Naive thymus-derived CD8-positive, alpha-beta T cell (primary cell): ENCODE data around the gene DIPK2A. TPM values are rescaled to one million over a fixed set of nuclear protein-coding genes. Genes with fewer than 3 reads are reported as not detected.

ENCODE experiments used
- ATAC-seq, 2 donors: fragments of 150-1000 bp; cut with Tn5 transposase in 1 of 2; sonication (Bioruptor Pico), chemical (Tn5 transposase) in 1 of 2; 1 replicate in 1 of 2; 2 replicates in 1 of 2; pipeline ENCODE4 v1.10.0; 2021; ENCODE audit warnings: mild to moderate bottlenecking in 2 of 2, moderate library complexity in 2 of 2
- POLR2A ChIA-PET: fragments of 350-600 bp; sonication (Branson Sonifier 250); formaldehyde crosslinking; loops from one replicate; lab custom pipeline; 2021; ENCODE audit warnings: antibody characterized with exemption; lab: Charles Lee
- DNase-seq, 10 donors: peaks; one replicate each; pipeline versions ENCODE4 v3.0.0 to v3.0.0-alpha.2; 2020 to 2022
- H3K27ac Mint-ChIP-seq, 10 donors: one replicate each; pipeline ENCODE4 v1.8.0; 2020 to 2022; ENCODE audit warnings: mild to moderate bottlenecking in 10 of 10, mixed read lengths in 10 of 10, moderate library complexity in 4 of 10, inconsistent platforms in 1 of 10
- H3K27me3 Mint-ChIP-seq, 5 donors: one replicate each; pipeline ENCODE4 v1.8.0; 2021 to 2022; ENCODE audit warnings: mixed read lengths in 5 of 5
- H3K36me3 Mint-ChIP-seq, 3 donors: one replicate each; pipeline ENCODE4 v1.8.0; 2020 to 2022; ENCODE audit warnings: mixed read lengths in 3 of 3, mild to moderate bottlenecking in 2 of 3, inconsistent platforms in 1 of 3
- H3K4me1 Mint-ChIP-seq, 4 donors: one replicate each; pipeline ENCODE4 v1.8.0; 2021 to 2022; ENCODE audit warnings: mixed read lengths in 4 of 4
- H3K4me3 Mint-ChIP-seq, 10 donors: one replicate each; pipeline ENCODE4 v1.8.0; 2020 to 2022; ENCODE audit warnings: mild to moderate bottlenecking in 10 of 10, mixed read lengths in 10 of 10, moderate library complexity in 6 of 10, inconsistent platforms in 1 of 10
- H3K9me3 Mint-ChIP-seq, 9 donors: one replicate each; pipeline ENCODE4 v1.8.0; 2020 to 2022; ENCODE audit warnings: mixed read lengths in 9 of 9, mild to moderate bottlenecking in 3 of 9, inconsistent platforms in 1 of 9, moderate library complexity in 1 of 9
- polyA plus RNA-seq, 3 donors: library from polyadenylated mRNA; unstranded; fragments of 300-500 nt; fragmentation: Illumina TruSeq; gene quantifications; one replicate each; pipeline ENCODE4 v1.2.3, GENCODE V29; 2021
- total RNA-seq, 8 experiments: library from RNA in 2 of 8; stranded (reverse) in 2 of 8; gene quantifications; one replicate each; pipeline ENCODE4 v1.2.3 and lab custom pipeline; 2021 to 2026

The DIPK2A gene
- total and polyA plus RNA-seq, 5 experiments from 2014 or later: 5.3 to 17.3 (median 7.3) TPM

GRCh38 chr3:143957453-143957852 lies 14.2 kb upstream of the DIPK2A start:
- Mint-ChIP-seq H3K4me3 (no peak overlapping the region), H3K27me3 (peaks cover 1 to 29% (median 5%) of the 10 kb centered on the region in 5 donors), H3K4me1 (peaks cover 0 to 8% (median 2%) of the 10 kb centered on the region in 4 donors), H3K9me3 (peaks cover 3 to 19% (median 14%) of the 10 kb centered on the region in 9 donors), H3K36me3 (peaks cover 0 to 12% (median 9%) of the 10 kb centered on the region in 3 donors), H3K27ac (no peak overlapping the region)
- POLR2A ChIA-PET: interaction anchor here (0.9 kb wide), 1 partner anchor 14 kb away, joined by 3 read pairs; the partner anchor contains the start of gene DIPK2A
- no peak for DNase-seq
- no peak for ATAC-seq

- POLR2A ChIA-PET: interaction anchor here (0.9 kb wide), 1 partner anchor 13 kb away, joined by 3 read pairs; the partner anchor contains the start of gene DIPK2A
- peaks cover 9 to 37% (median 10%) of the 10 kb centered on the region in 5 donors for H3K27me3 Mint-ChIP-seq
- peaks cover 3 to 19% (median 14%) of the 10 kb centered on the region in 9 donors for H3K9me3 Mint-ChIP-seq
Measured at GRCh38 chr3:143958966-143959365, 12.7 kb upstream of the DIPK2A start.

GRCh38 chr3:143961342-143961741 lies 10.3 kb upstream of the DIPK2A start:
- H3K27me3 Mint-ChIP-seq: peaks cover 9 to 37% (median 15%) of the 10 kb centered on the region in 5 donors
- no peak overlapping the region for H3K4me3 Mint-ChIP-seq
- H3K9me3 Mint-ChIP-seq: peaks cover 3 to 19% (median 14%) of the 10 kb centered on the region in 9 donors
- DNase-seq (no peak), ATAC-seq (no peak)
- POLR2A ChIA-PET: no interaction called here
- H3K27ac Mint-ChIP-seq: no peak overlapping the region
- H3K36me3 Mint-ChIP-seq: peaks cover 0 to 12% (median 9%) of the 10 kb centered on the region in 3 donors
- peaks cover 0 to 8% (median 2%) of the 10 kb centered on the region in 4 donors for H3K4me1 Mint-ChIP-seq

More at GRCh38 chr3:143958966-143959365, 12.7 kb upstream of the DIPK2A start:
- Mint-ChIP-seq H3K4me1 (peaks cover 0 to 8% (median 2%) of the 10 kb centered on the region in 4 donors), H3K27ac (no peak overlapping the region), H3K36me3 (peaks cover 0 to 12% (median 9%) of the 10 kb centered on the region in 3 donors), H3K4me3 (no peak overlapping the region)
- DNase-seq: no peak
- ATAC-seq: no peak

GRCh38 chr3:143963946-143964345 lies 7.7 kb upstream of the DIPK2A start:
- no peaks in the 10 kb centered on the region for H3K4me1 Mint-ChIP-seq
- ATAC-seq (no peak), DNase-seq (no peak)
- POLR2A ChIA-PET: no interaction called here
- no peak overlapping the region for H3K4me3 Mint-ChIP-seq
- peaks cover 0 to 10% (median 5%) of the 10 kb centered on the region in 3 donors for H3K36me3 Mint-ChIP-seq
- peaks cover 3 to 11% (median 7%) of the 10 kb centered on the region in 9 donors for H3K9me3 Mint-ChIP-seq
- peaks cover 10 to 27% (median 14%) of the 10 kb centered on the region in 5 donors for H3K27me3 Mint-ChIP-seq
- no peak overlapping the region for H3K27ac Mint-ChIP-seq

GRCh38 chr3:143970773-143971358 lies 757 bp upstream of the DIPK2A start:
- Mint-ChIP-seq H3K27ac (peak overlapping the region; percentile 90 to 99 (median 96)), H3K36me3 (peaks cover 0 to 4% (median 0%) of the 10 kb centered on the region in 3 donors), H3K9me3 (no peaks in the 10 kb centered on the region), H3K27me3 (peaks cover 0 to 6% (median 0%) of the 10 kb centered on the region in 5 donors), H3K4me1 (peaks cover 10 to 34% (median 18%) of the 10 kb centered on the region in 4 donors), H3K4me3 (peak overlapping the region; percentile 89 to 99 (median 97))
- DNase-seq (peak in 8 of 10 donors; percentile 32 to 68 (median 51)), ATAC-seq (peak; percentile 7 to 13)
- POLR2A ChIA-PET: interaction anchor here (1.1 to 3.1 kb wide), 11 partner anchors 13 to 1392 kb away, joined by 3 to 22 read pairs (median 4); partner anchors contain the start of genes ATR, SLC9A9 and U2SURP

GRCh38 chr3:143972155-143972504 lies 507 bp downstream of the DIPK2A start:
- ATAC-seq (peak in 1 of 2 donors; percentile 17), DNase-seq (peak in 2 of 10 donors; percentile 43 to 72)
- H3K4me1 Mint-ChIP-seq: peaks cover 15 to 46% (median 27%) of the 10 kb centered on the region in 4 donors
- no peaks in the 10 kb centered on the region for H3K9me3 Mint-ChIP-seq
- H3K36me3 Mint-ChIP-seq: peaks cover 0 to 4% (median 0%) of the 10 kb centered on the region in 3 donors
- H3K27ac Mint-ChIP-seq: peak overlapping the region in 9 of 10 donors; percentile 76 to 99 (median 96)
- POLR2A ChIA-PET: interaction anchor here (0.6 to 3.1 kb wide), 15 partner anchors 12 to 1393 kb away, joined by 3 to 22 read pairs (median 4); partner anchors contain the start of genes ATR, CHST2, SLC9A9 and TRPC1
- H3K4me3 Mint-ChIP-seq: peak overlapping the region; percentile 89 to 99 (median 97)
- peaks cover 0 to 5% (median 0%) of the 10 kb centered on the region in 5 donors for H3K27me3 Mint-ChIP-seq

GRCh38 chr3:143972505-143973258 lies 1.1 kb downstream of the DIPK2A start:
- ATAC-seq: peak; percentile 8 to 15
- peak overlapping the region; percentile 89 to 99 (median 98) for H3K4me3 Mint-ChIP-seq
- H3K9me3 Mint-ChIP-seq: no peaks in the 10 kb centered on the region
- POLR2A ChIA-PET: interaction anchor here (0.6 to 3.1 kb wide), 13 partner anchors 11 to 1394 kb away, joined by 3 to 22 read pairs (median 4); partner anchors contain the start of genes ATR, CHST2, SLC9A9 and TRPC1
- H3K27ac Mint-ChIP-seq: peak overlapping the region; percentile 92 to 98 (median 96)
- H3K4me1 Mint-ChIP-seq: peaks cover 15 to 52% (median 32%) of the 10 kb centered on the region in 4 donors
- peaks cover 0 to 4% (median 0%) of the 10 kb centered on the region in 5 donors for H3K27me3 Mint-ChIP-seq
- peaks cover 0 to 4% (median 0%) of the 10 kb centered on the region in 3 donors for H3K36me3 Mint-ChIP-seq
- peak; percentile 14 to 78 (median 50) for DNase-seq

- ATAC-seq (peak; percentile 32 to 35), DNase-seq (peak in 8 of 10 donors; percentile 36 to 84 (median 70))
- Mint-ChIP-seq H3K9me3 (no peaks in the 10 kb centered on the region), H3K4me3 (peak overlapping the region; percentile 89 to 99 (median 98)), H3K36me3 (peaks cover 0 to 4% (median 0%) of the 10 kb centered on the region in 3 donors), H3K27ac (peak overlapping the region; percentile 92 to 98 (median 94)), H3K27me3 (peaks cover 0 to 4% (median 0%) of the 10 kb centered on the region in 5 donors), H3K4me1 (peaks cover 20 to 59% (median 39%) of the 10 kb centered on the region in 4 donors)
- POLR2A ChIA-PET: interaction anchor here (0.9 to 3.1 kb wide), 4 partner anchors 13 to 1249 kb away, joined by 3 to 20 read pairs (median 11); partner anchors contain the start of genes SLC9A9 and TRPC1
Measured at GRCh38 chr3:143973259-143974021, 1.8 kb downstream of the DIPK2A start.

- H3K27ac Mint-ChIP-seq: peak overlapping the region in 8 of 10 donors; percentile 92 to 97 (median 94)
- no peak for ATAC-seq
Measured at GRCh38 chr3:143974271-143975238, 2.9 kb downstream of the DIPK2A start.

GRCh38 chr3:143975554-143976152 lies 4.0 kb downstream of the DIPK2A start:
- H3K9me3 Mint-ChIP-seq: no peaks in the 10 kb centered on the region
- H3K27me3 Mint-ChIP-seq: no peaks in the 10 kb centered on the region
- peak in 2 of 10 donors; percentile 20 to 26 for DNase-seq
- peak overlapping the region in 5 of 10 donors; percentile 0 to 89 (median 47) for H3K4me3 Mint-ChIP-seq
- peaks cover 0 to 4% (median 0%) of the 10 kb centered on the region in 3 donors for H3K36me3 Mint-ChIP-seq
- H3K27ac Mint-ChIP-seq: no peak overlapping the region
- H3K4me1 Mint-ChIP-seq: peaks cover 26 to 67% (median 48%) of the 10 kb centered on the region in 4 donors
- no peak for ATAC-seq
- POLR2A ChIA-PET: interaction anchor here (0.5 kb wide), 1 partner anchor 1222 kb away, joined by 5 read pairs; no protein-coding TSS in a partner anchor

More at GRCh38 chr3:143974271-143975238, 2.9 kb downstream of the DIPK2A start:
- H3K27me3 Mint-ChIP-seq: no peaks in the 10 kb centered on the region
- DNase-seq: no peak
- H3K4me1 Mint-ChIP-seq: peaks cover 22 to 68% (median 47%) of the 10 kb centered on the region in 4 donors
- no peaks in the 10 kb centered on the region for H3K9me3 Mint-ChIP-seq
- H3K4me3 Mint-ChIP-seq: peak overlapping the region; percentile 89 to 99 (median 98)
- H3K36me3 Mint-ChIP-seq: peaks cover 0 to 4% (median 0%) of the 10 kb centered on the region in 3 donors
- POLR2A ChIA-PET: no interaction called here
